HEK293 (cell line): ENCODE measurements around the gene EZH1.

Experiments used
- CTCF ChIA-PET: fragments of 350-600 bp; formaldehyde crosslinking; extraction: SDS; loops from one replicate; lab custom pipeline; 2021; ENCODE audit warnings: antibody characterized with exemption; lab: Yijun Ruan, JAX
- POLR2A ChIA-PET: fragments of 300-600 bp; formaldehyde crosslinking; extraction: SDS; loops from one replicate; lab custom pipeline; 2020; ENCODE audit warnings: antibody characterized with exemption, inconsistent platforms; lab: Yijun Ruan, JAX
- H3K27ac ChIP-seq: fragments of 200-500 bp; sonication (Bioruptor generic); 2 replicates; pipeline ENCODE4 v1.5.1; 2014; ENCODE audit warnings: low read depth, low read length, control low read depth, inconsistent platforms; ENCODE audit errors: extremely low read depth
- H3K36me3 ChIP-seq, 2 experiments: fragments of 200-500 bp in 1 of 2; sonication (Bioruptor generic) in 1 of 2; 1 replicate in 1 of 2; 2 replicates in 1 of 2; pipeline ENCODE4 v1.5.1; 2014 to 2017; ENCODE audit warnings: inconsistent platforms in 2 of 2, low read length in 2 of 2; ENCODE audit not compliant: control insufficient read depth in 2 of 2, insufficient read depth in 1 of 2
- H3K4me1 ChIP-seq: fragments of 200-500 bp; sonication (Bioruptor generic); 2 replicates; pipeline ENCODE4 v1.5.1; 2014; ENCODE audit warnings: mild to moderate bottlenecking, low read length, inconsistent platforms; ENCODE audit not compliant: control insufficient read depth, insufficient read depth
- H3K4me3 ChIP-seq: 2 replicates; pipeline ENCODE4 v1.5.1; 2011; ENCODE audit warnings: low read depth, mild to moderate bottlenecking, control low read depth, low read length, moderate library complexity
- H3K9me3 ChIP-seq: fragments of 200-500 bp; sonication (Bioruptor generic); 2 replicates; pipeline ENCODE4 v1.5.1; 2014; ENCODE audit warnings: low read depth, low read length, inconsistent platforms; ENCODE audit not compliant: control insufficient read depth, insufficient read depth
- EGR2 ChIP-seq: fragments of 450-650 bp; formaldehyde crosslinking; IDR thresholded peaks from 2 replicates; pipeline ENCODE4 v1.5.1; 2016; ENCODE audit warnings: low read depth, missing biosample characterization, missing genetic modification characterization
- GLIS1 ChIP-seq: fragments of 450-650 bp; formaldehyde crosslinking; IDR thresholded peaks from 2 replicates; pipeline ENCODE4 v1.5.1; 2016; ENCODE audit warnings: missing biosample characterization, missing genetic modification characterization
- MEIS1 ChIP-seq: sonication (generic); formaldehyde crosslinking; IDR thresholded peaks from 2 replicates; pipeline ENCODE4 v1.8.1; 2022; ENCODE audit warnings: missing genetic modification reagents, mild to moderate bottlenecking, borderline replicate concordance
- OSR2 ChIP-seq: fragments of 450-650 bp; formaldehyde crosslinking; IDR thresholded peaks from 2 replicates; pipeline ENCODE4 v1.5.1; 2016; ENCODE audit warnings: missing biosample characterization, missing genetic modification characterization
- PRDM1 ChIP-seq: fragments of 450-650 bp; formaldehyde crosslinking; IDR thresholded peaks from 2 replicates; pipeline ENCODE4; 2016; ENCODE audit warnings: missing biosample characterization, missing genetic modification characterization
- SALL2 ChIP-seq: fragments of 450-650 bp; formaldehyde crosslinking; IDR thresholded peaks from 2 replicates; pipeline ENCODE4 v1.5.0; 2017; ENCODE audit warnings: missing biosample characterization, mild to moderate bottlenecking, missing genetic modification characterization, borderline replicate concordance
- SP2 ChIP-seq: fragments of 450-650 bp; formaldehyde crosslinking; IDR thresholded peaks from 2 replicates; pipeline ENCODE4 v1.5.1; 2016; ENCODE audit warnings: missing biosample characterization, missing genetic modification characterization
- SP3 ChIP-seq: fragments of 450-650 bp; formaldehyde crosslinking; IDR thresholded peaks from 2 replicates; pipeline ENCODE4 v1.5.1; 2016; ENCODE audit warnings: missing biosample characterization, missing genetic modification characterization
- TCF7L2 ChIP-seq: IDR thresholded peaks from 2 replicates; pipeline ENCODE4 v1.6.1; 2011; ENCODE audit warnings: low read depth, mild to moderate bottlenecking, inconsistent platforms, low read length, moderate library complexity, borderline replicate concordance
- YY2 ChIP-seq: fragments of 450-650 bp; formaldehyde crosslinking; IDR thresholded peaks from 2 replicates; pipeline ENCODE4 v1.5.1; 2016; ENCODE audit warnings: missing biosample characterization, missing genetic modification characterization
- ZNF2 ChIP-seq: fragments of 450-650 bp; formaldehyde crosslinking; IDR thresholded peaks from 2 replicates; pipeline ENCODE4 v1.5.1; 2016; ENCODE audit warnings: missing biosample characterization, missing genetic modification characterization
- ZNF302 ChIP-seq: fragments of 450-650 bp; formaldehyde crosslinking; IDR thresholded peaks from 2 replicates; pipeline ENCODE4 v1.5.1; 2016; ENCODE audit warnings: missing biosample characterization, missing genetic modification characterization, low read depth
- ZNF558 ChIP-seq: fragments of 450-650 bp; formaldehyde crosslinking; IDR thresholded peaks from 2 replicates; pipeline ENCODE4 v1.5.1; 2016; ENCODE audit warnings: missing biosample characterization, missing genetic modification characterization
- ZNF585B ChIP-seq: fragments of 450-650 bp; formaldehyde crosslinking; IDR thresholded peaks from 2 replicates; pipeline ENCODE4 v1.5.1; 2016; ENCODE audit warnings: missing biosample characterization, missing genetic modification characterization
- ZNF624 ChIP-seq: fragments of 450-650 bp; formaldehyde crosslinking; IDR thresholded peaks from 2 replicates; pipeline ENCODE4 v1.5.1; 2017; ENCODE audit warnings: missing biosample characterization, missing genetic modification characterization
- ZNF785 ChIP-seq: fragments of 450-650 bp; formaldehyde crosslinking; IDR thresholded peaks from 2 replicates; pipeline ENCODE4 v1.5.1; 2016; ENCODE audit warnings: missing biosample characterization, missing genetic modification characterization
- ZSCAN30 ChIP-seq: fragments of 450-650 bp; IDR thresholded peaks from 2 replicates; pipeline ENCODE4 v1.5.1; 2018; ENCODE audit warnings: missing biosample characterization, mild to moderate bottlenecking, missing genetic modification characterization, moderate library complexity
- TF ChIP-seq, protein P1 (sequence below): fragments of 450-650 bp; formaldehyde crosslinking; IDR thresholded peaks from 2 replicates; pipeline ENCODE4 v1.5.1; 2017; ENCODE audit warnings: missing biosample characterization, missing genetic modification characterization
- TF ChIP-seq, protein P2 (sequence below): fragments of 450-650 bp; formaldehyde crosslinking; optimal IDR thresholded peaks from 2 replicates; pipeline ENCODE3; 2016; ENCODE audit warnings: missing biosample characterization, mild to moderate bottlenecking, missing genetic modification characterization
- TF ChIP-seq, protein P3 (sequence below): fragments of 450-650 bp; formaldehyde crosslinking; IDR thresholded peaks from 2 replicates; pipeline ENCODE4 v1.5.1; 2016; ENCODE audit warnings: missing biosample characterization, missing genetic modification characterization
- TF ChIP-seq, protein P4 (sequence below): fragments of 450-650 bp; formaldehyde crosslinking; conservative IDR thresholded peaks from 2 replicates; pipeline ENCODE4 v1.5.1; 2016; ENCODE audit warnings: low read depth, missing biosample characterization, missing genetic modification characterization

Gene EZH1

DNA sequence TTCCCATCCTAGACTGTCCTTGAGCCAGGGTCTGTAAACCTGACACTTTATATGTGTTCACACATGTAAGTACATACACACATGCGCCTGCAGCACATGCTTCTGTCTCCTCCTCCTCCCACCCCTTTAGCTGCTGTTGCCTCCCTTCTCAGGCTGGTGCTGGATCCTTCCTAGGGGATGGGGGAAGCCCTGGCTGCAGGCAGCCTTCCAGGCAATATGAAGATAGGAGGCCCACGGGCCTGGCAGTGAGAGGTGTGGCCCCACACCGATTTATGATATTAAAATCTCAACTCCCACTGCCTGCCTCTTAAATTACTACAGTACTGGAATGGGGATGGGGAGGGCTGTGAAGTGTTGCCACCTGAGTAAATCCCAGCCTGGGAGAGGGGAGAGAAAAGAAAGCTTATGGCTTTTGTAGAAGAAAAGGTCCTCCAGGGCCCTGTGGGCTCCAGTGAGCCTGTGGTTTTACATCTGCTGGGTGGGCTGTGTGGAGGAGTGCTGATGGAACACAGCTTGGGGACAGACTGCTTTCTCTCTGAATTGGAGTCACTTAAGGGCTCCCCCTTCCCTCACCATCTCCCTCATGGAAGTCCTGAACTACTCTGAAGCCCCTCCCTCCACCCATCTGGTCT is 34.6 kb upstream of the EZH1 start:
- ChIA-PET POLR2A (interaction anchor here (0.5 to 2.6 kb wide), 2 partner anchors 18 to 205 kb away, joined by 7 to 13 read pairs; partner anchors contain the start of genes CNTD1 and COA3), CTCF (interaction anchor here (0.9 to 3.6 kb wide), 3 partner anchors 16 to 45 kb away, joined by 3 to 16 read pairs (median 3); no protein-coding TSS in a partner anchor)

DNA sequence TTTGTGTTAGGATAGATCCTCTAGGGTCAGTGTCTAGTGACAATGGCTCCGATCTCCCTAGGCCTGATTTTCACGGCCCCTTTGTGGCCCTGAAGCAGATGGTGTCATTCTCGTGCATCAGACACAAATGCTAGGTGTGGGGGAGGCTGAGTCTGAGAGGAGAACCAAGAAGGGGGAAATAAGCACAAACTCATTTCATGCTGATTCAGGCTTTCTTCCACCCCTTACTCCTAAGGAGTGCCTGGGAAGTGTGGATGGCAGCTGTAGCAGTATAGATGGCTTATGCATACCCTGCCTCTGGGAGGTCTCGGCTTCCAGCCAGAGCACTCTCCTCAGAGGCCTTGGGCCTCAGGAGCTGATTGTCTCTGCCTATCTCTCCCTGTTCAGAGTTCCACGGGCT is 33.7 kb upstream of the EZH1 start:
- Histone ChIP-seq H3K4me3 (no peak overlapping the region), H3K27ac (no peak overlapping the region), H3K9me3 (no peaks in the 10 kb centered on the region), H3K4me1 (peaks cover 10% of the 10 kb centered on the region), H3K36me3 (peaks cover 32 to 61% of the 10 kb centered on the region in 2 experiments)
- POLR2A ChIA-PET = interaction anchor here (0.5 to 1.8 kb wide), 3 partner anchors 15 to 204 kb away, joined by 3 to 7 read pairs (median 4); no protein-coding TSS in a partner anchor
- CTCF ChIA-PET = interaction anchor here (0.6 to 3.6 kb wide), 5 partner anchors 15 to 409 kb away, joined by 3 to 16 read pairs (median 3); partner anchors contain the start of genes IFI35 and TUBG2
- TF ChIP-seq ZNF2 (tag by site-specific recombination) (no peak), TCF7L2 (no peak), MEIS1 (CRISPR knock-in tag) (no peak), SALL2 (tag by site-specific recombination) (no peak), ZNF624 (no peak), YY2 (tag by site-specific recombination) (no peak), ZSCAN30 (tag by site-specific recombination) (no peak), OSR2 (no peak), ZNF302 (no peak), SP2 (tag by site-specific recombination) (no peak), ZNF558 (no peak), ZNF585B (tag by site-specific recombination) (no peak), PRDM1 (no peak), ZNF785 (no peak), GLIS1 (tag by site-specific recombination) (no peak)
- TF ChIP-seq, protein P1, sequence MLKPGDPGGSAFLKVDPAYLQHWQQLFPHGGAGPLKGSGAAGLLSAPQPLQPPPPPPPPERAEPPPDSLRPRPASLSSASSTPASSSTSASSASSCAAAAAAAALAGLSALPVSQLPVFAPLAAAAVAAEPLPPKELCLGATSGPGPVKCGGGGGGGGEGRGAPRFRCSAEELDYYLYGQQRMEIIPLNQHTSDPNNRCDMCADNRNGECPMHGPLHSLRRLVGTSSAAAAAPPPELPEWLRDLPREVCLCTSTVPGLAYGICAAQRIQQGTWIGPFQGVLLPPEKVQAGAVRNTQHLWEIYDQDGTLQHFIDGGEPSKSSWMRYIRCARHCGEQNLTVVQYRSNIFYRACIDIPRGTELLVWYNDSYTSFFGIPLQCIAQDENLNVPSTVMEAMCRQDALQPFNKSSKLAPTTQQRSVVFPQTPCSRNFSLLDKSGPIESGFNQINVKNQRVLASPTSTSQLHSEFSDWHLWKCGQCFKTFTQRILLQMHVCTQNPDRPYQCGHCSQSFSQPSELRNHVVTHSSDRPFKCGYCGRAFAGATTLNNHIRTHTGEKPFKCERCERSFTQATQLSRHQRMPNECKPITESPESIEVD (tag by site-specific recombination) = no peak
- TF ChIP-seq, protein P2, sequence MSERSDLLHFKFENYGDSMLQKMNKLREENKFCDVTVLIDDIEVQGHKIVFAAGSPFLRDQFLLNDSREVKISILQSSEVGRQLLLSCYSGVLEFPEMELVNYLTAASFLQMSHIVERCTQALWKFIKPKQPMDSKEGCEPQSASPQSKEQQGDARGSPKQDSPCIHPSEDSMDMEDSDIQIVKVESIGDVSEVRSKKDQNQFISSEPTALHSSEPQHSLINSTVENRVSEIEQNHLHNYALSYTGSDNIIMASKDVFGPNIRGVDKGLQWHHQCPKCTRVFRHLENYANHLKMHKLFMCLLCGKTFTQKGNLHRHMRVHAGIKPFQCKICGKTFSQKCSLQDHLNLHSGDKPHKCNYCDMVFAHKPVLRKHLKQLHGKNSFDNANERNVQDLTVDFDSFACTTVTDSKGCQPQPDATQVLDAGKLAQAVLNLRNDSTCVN (tag by site-specific recombination) = no peak
- TF ChIP-seq, protein P3, sequence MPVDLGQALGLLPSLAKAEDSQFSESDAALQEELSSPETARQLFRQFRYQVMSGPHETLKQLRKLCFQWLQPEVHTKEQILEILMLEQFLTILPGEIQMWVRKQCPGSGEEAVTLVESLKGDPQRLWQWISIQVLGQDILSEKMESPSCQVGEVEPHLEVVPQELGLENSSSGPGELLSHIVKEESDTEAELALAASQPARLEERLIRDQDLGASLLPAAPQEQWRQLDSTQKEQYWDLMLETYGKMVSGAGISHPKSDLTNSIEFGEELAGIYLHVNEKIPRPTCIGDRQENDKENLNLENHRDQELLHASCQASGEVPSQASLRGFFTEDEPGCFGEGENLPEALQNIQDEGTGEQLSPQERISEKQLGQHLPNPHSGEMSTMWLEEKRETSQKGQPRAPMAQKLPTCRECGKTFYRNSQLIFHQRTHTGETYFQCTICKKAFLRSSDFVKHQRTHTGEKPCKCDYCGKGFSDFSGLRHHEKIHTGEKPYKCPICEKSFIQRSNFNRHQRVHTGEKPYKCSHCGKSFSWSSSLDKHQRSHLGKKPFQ (tag by site-specific recombination) = no peak
- TF ChIP-seq, protein P4, sequence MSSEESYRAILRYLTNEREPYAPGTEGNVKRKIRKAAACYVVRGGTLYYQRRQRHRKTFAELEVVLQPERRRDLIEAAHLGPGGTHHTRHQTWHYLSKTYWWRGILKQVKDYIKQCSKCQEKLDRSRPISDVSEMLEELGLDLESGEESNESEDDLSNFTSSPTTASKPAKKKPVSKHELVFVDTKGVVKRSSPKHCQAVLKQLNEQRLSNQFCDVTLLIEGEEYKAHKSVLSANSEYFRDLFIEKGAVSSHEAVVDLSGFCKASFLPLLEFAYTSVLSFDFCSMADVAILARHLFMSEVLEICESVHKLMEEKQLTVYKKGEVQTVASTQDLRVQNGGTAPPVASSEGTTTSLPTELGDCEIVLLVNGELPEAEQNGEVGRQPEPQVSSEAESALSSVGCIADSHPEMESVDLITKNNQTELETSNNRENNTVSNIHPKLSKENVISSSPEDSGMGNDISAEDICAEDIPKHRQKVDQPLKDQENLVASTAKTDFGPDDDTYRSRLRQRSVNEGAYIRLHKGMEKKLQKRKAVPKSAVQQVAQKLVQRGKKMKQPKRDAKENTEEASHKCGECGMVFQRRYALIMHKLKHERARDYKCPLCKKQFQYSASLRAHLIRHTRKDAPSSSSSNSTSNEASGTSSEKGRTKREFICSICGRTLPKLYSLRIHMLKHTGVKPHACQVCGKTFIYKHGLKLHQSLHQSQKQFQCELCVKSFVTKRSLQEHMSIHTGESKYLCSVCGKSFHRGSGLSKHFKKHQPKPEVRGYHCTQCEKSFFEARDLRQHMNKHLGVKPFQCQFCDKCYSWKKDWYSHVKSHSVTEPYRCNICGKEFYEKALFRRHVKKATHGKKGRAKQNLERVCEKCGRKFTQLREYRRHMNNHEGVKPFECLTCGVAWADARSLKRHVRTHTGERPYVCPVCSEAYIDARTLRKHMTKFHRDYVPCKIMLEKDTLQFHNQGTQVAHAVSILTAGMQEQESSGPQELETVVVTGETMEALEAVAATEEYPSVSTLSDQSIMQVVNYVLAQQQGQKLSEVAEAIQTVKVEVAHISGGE = no peak

More for the DNA sequence above, 34.6 kb upstream of the EZH1 start:
- Histone ChIP-seq H3K27ac (no peak overlapping the region), H3K36me3 (peaks cover 32 to 66% of the 10 kb centered on the region in 2 experiments), H3K9me3 (no peaks in the 10 kb centered on the region), H3K4me3 (no peak overlapping the region), H3K4me1 (peaks cover 5% of the 10 kb centered on the region; the same call in 1 of the 2 replicates)
- TF ChIP-seq EGR2 (peak; percentile 30), SP3 (tag by site-specific recombination) (no peak)
